Gastrocnemius medialis (tissue), 4 donors: ENCODE measurements around the gene AP5Z1.

ENCODE experiments used
- POLR2A ChIP-seq, 2 donors: fragments of 450-650 bp; IDR thresholded peaks; one replicate each; pipeline ENCODE4 v1.6.1; 2017; ENCODE audit warnings: antibody characterized with exemption in 2 of 2, mild to moderate bottlenecking in 2 of 2, moderate library complexity in 2 of 2
- TF ChIP-seq, protein P1 (sequence below), 5 experiments: fragments of 450-650 bp in 3 of 5; fragments of 200-600 bp in 2 of 5; sonication (generic) in 2 of 5; IDR thresholded peaks in 4 of 5; conservative IDR thresholded peaks in 1 of 5; 1 replicate in 4 of 5; 2 replicates in 1 of 5; pipeline ENCODE4 v1.5.1; 2016 to 2019; ENCODE audit warnings: antibody characterized with exemption in 5 of 5, mild to moderate bottlenecking in 3 of 5, moderate library complexity in 3 of 5

GRCh38 chr7:4833176-4833575, 57.8 kb downstream of the AP5Z1 start:
- TF ChIP-seq, protein P1, sequence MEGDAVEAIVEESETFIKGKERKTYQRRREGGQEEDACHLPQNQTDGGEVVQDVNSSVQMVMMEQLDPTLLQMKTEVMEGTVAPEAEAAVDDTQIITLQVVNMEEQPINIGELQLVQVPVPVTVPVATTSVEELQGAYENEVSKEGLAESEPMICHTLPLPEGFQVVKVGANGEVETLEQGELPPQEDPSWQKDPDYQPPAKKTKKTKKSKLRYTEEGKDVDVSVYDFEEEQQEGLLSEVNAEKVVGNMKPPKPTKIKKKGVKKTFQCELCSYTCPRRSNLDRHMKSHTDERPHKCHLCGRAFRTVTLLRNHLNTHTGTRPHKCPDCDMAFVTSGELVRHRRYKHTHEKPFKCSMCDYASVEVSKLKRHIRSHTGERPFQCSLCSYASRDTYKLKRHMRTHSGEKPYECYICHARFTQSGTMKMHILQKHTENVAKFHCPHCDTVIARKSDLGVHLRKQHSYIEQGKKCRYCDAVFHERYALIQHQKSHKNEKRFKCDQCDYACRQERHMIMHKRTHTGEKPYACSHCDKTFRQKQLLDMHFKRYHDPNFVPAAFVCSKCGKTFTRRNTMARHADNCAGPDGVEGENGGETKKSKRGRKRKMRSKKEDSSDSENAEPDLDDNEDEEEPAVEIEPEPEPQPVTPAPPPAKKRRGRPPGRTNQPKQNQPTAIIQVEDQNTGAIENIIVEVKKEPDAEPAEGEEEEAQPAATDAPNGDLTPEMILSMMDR (IDR thresholded peaks at IDR 0.05 in 4 of 5, conservative IDR thresholded peaks at IDR 0.05 in 1 of 5): no peak
- TF ChIP-seq POLR2A (IDR thresholded peaks at IDR 0.05): no peak
